Muscle of leg (tissue), 11 donors: ENCODE measurements around the gene EPHB6. TPM values are rescaled to one million over a fixed set of nuclear protein-coding genes. Genes with fewer than 3 reads are reported as not detected.

Source experiments
- DNase-seq: peaks from one replicate; pipeline ENCODE4 v3.0.0; 2013
- H3K27ac ChIP-seq: one replicate; pipeline ENCODE4 v1.5.1; 2013; ENCODE audit warnings: mild to moderate bottlenecking, low read length, control low read depth
- H3K27me3 ChIP-seq: one replicate; pipeline ENCODE4 v1.6.1; 2013; ENCODE audit warnings: low read length; ENCODE audit not compliant: control insufficient read depth, insufficient read depth
- H3K36me3 ChIP-seq: one replicate; pipeline ENCODE4 v1.6.1; 2013; ENCODE audit warnings: low read length; ENCODE audit not compliant: control insufficient read depth, insufficient read depth
- H3K4me1 ChIP-seq: one replicate; pipeline ENCODE4 v1.6.1; 2013; ENCODE audit warnings: low read length; ENCODE audit not compliant: control insufficient read depth, insufficient read depth
- H3K4me3 ChIP-seq: one replicate; pipeline ENCODE4 v1.5.1; 2013; ENCODE audit warnings: low read length, control low read depth
- H3K9me3 ChIP-seq: replicated peaks from 2 replicates; pipeline ENCODE4 v1.6.1; 2013; ENCODE audit warnings: low read depth, low read length; ENCODE audit not compliant: control insufficient read depth
- WGBS: methylation state at CpG from one replicate; pipeline ENCODE4 v1.1.5; 2013; ENCODE audit warnings: missing lambda C conversion rate; ENCODE audit not compliant: insufficient coverage; 5-methylcytosine and 5-hydroxymethylcytosine counted together
- polyA plus RNA-seq, 8 donors: library from polyadenylated mRNA; unstranded; fragments of 120-200 nt; gene quantifications; one replicate each; pipeline versions ENCODE4 v1.2.1 to v1.2.3, GENCODE V29; 2013; ENCODE audit warnings: inconsistent platforms in 1 of 8, low replicate concordance in 1 of 8; ENCODE audit not compliant: insufficient read length in 8 of 8, insufficient read depth in 1 of 8
- total RNA-seq: library from RNA; stranded (reverse); fragments of 120-200 nt; gene quantifications from one replicate; pipeline ENCODE4 v1.2.4, GENCODE V29; 2013

The EPHB6 gene
- total and polyA plus RNA-seq, 9 donors, result 2.8 to 13.4 (median 5.6) TPM

- no peaks in the 10 kb centered on the region for H3K36me3 ChIP-seq
- WGBS, result 89% methylated on average over 34 of the region's 37 CpGs
- H3K4me3 ChIP-seq, result no peak overlapping the region
- H3K4me1 ChIP-seq, result no peaks in the 10 kb centered on the region
- no peaks in the 10 kb centered on the region for H3K27me3 ChIP-seq
- no peak for DNase-seq
- H3K27ac ChIP-seq, result no peak overlapping the region
- H3K9me3 ChIP-seq, result no peaks in the 10 kb centered on the region
These were observed 9.2 kb downstream of the EPHB6 start for GRCh38 chr7:142863891-142864685.

GRCh38 chr7:142864980-142865747 is 10.3 kb downstream of the EPHB6 start:
- no peaks in the 10 kb centered on the region for H3K9me3 ChIP-seq
- H3K4me3 ChIP-seq, result no peak overlapping the region
- no peaks in the 10 kb centered on the region for H3K4me1 ChIP-seq
- no peaks in the 10 kb centered on the region for H3K36me3 ChIP-seq
- H3K27ac ChIP-seq, result no peak overlapping the region
- DNase-seq, result peak; percentile 13
- H3K27me3 ChIP-seq, result no peaks in the 10 kb centered on the region
- 64% methylated on average over 7 of the region's 14 CpGs for WGBS

GRCh38 chr7:142865766-142866165 is 10.9 kb downstream of the EPHB6 start:
- no peak for DNase-seq
- H3K4me3 ChIP-seq, result no peak overlapping the region
- 67% methylated on average over 12 of the region's 13 CpGs for WGBS
- H3K27me3 ChIP-seq, result no peaks in the 10 kb centered on the region
- H3K4me1 ChIP-seq, result no peaks in the 10 kb centered on the region
- no peak overlapping the region for H3K27ac ChIP-seq
- H3K36me3 ChIP-seq, result no peaks in the 10 kb centered on the region
- no peaks in the 10 kb centered on the region for H3K9me3 ChIP-seq

GRCh38 chr7:142866361-142867096 is 11.7 kb downstream of the EPHB6 start:
- Histone ChIP-seq H3K36me3 (no peaks in the 10 kb centered on the region), H3K4me1 (no peaks in the 10 kb centered on the region), H3K27me3 (no peaks in the 10 kb centered on the region), H3K9me3 (no peaks in the 10 kb centered on the region), H3K4me3 (no peak overlapping the region), H3K27ac (no peak overlapping the region)
- WGBS, result 70% methylated on average over 16 of the region's 18 CpGs
- DNase-seq, result no peak

GRCh38 chr7:142867097-142867378 is 12.2 kb downstream of the EPHB6 start:
- no peak for DNase-seq
- Histone ChIP-seq H3K4me1 (no peaks in the 10 kb centered on the region), H3K36me3 (no peaks in the 10 kb centered on the region), H3K4me3 (no peak overlapping the region), H3K27me3 (no peaks in the 10 kb centered on the region), H3K9me3 (no peaks in the 10 kb centered on the region), H3K27ac (no peak overlapping the region)
- WGBS, result 65% methylated on average over 4 of the region's 4 CpGs

- 72% methylated on average over 10 of the region's 18 CpGs for WGBS
- Histone ChIP-seq H3K27me3 (no peaks in the 10 kb centered on the region), H3K4me1 (no peaks in the 10 kb centered on the region), H3K4me3 (no peak overlapping the region), H3K36me3 (no peaks in the 10 kb centered on the region), H3K27ac (no peak overlapping the region), H3K9me3 (no peaks in the 10 kb centered on the region)
- DNase-seq, result no peak
These were observed 12.7 kb downstream of the EPHB6 start for GRCh38 chr7:142867398-142868187.

GRCh38 chr7:142868188-142868985 is 13.5 kb downstream of the EPHB6 start:
- Histone ChIP-seq H3K4me3 (no peak overlapping the region), H3K4me1 (no peaks in the 10 kb centered on the region), H3K9me3 (no peaks in the 10 kb centered on the region), H3K27ac (no peak overlapping the region), H3K27me3 (no peaks in the 10 kb centered on the region), H3K36me3 (no peaks in the 10 kb centered on the region)
- WGBS, result 84% methylated on average over 15 of the region's 31 CpGs
- no peak for DNase-seq

GRCh38 chr7:142868986-142869415 is 14.1 kb downstream of the EPHB6 start:
- DNase-seq, result no peak
- 94% methylated on average over 8 of the region's 11 CpGs for whole genome bisulfite sequencing

GRCh38 chr7:142869434-142869833 is 14.6 kb downstream of the EPHB6 start:
- no peaks in the 10 kb centered on the region for H3K27me3 ChIP-seq
- DNase-seq, result no peak
- WGBS, result no CpG with 5 or more reads among the region's 2 CpGs

More at GRCh38 chr7:142868986-142869415, 14.1 kb downstream of the EPHB6 start:
- Histone ChIP-seq H3K9me3 (no peaks in the 10 kb centered on the region), H3K27me3 (no peaks in the 10 kb centered on the region), H3K27ac (no peak overlapping the region), H3K4me1 (no peaks in the 10 kb centered on the region), H3K36me3 (no peaks in the 10 kb centered on the region), H3K4me3 (no peak overlapping the region)

More at GRCh38 chr7:142869434-142869833, 14.6 kb downstream of the EPHB6 start:
- Histone ChIP-seq H3K36me3 (no peaks in the 10 kb centered on the region), H3K4me3 (no peak overlapping the region), H3K4me1 (no peaks in the 10 kb centered on the region), H3K9me3 (no peaks in the 10 kb centered on the region), H3K27ac (no peak overlapping the region)
